SK-N-DZ (cell line): Measurements from ENCODE around the gene INCA1.

ENCODE experiments used
- DNase-seq: peaks from one replicate; pipeline ENCODE4 v3.0.0-alpha.2; 2015; ENCODE audit warnings: low spot score

The INCA1 gene

GRCh38 chr17:5011928-5012327 is 14.6 kb upstream of the INCA1 start:
- DNase-seq: no peak

GRCh38 chr17:5003214-5003867 is 6.0 kb upstream of the INCA1 start:
- no peak for DNase-seq

GRCh38 chr17:5002121-5002788 is 4.9 kb upstream of the INCA1 start:
- no peak for DNase-seq

- DNase-seq: no peak
These were observed 2.9 kb upstream of the INCA1 start for GRCh38 chr17:5000237-5000639.

GRCh38 chr17:4999430-5000093 is 2.2 kb upstream of the INCA1 start:
- no peak for DNase-seq

- no peak for DNase-seq
These were observed 1.6 kb upstream of the INCA1 start for GRCh38 chr17:4998732-4999429.

- DNase-seq: no peak
These were observed 857 bp upstream of the INCA1 start for GRCh38 chr17:4998027-4998731.

- DNase-seq: no peak
These were observed 3.2 kb downstream of the INCA1 start for GRCh38 chr17:4994081-4994595.

GRCh38 chr17:4987767-4988567 is 9.4 kb downstream of the INCA1 start:
- no peak for DNase-seq

- peak; percentile 92 for DNase-seq
These were observed 10.2 kb downstream of the INCA1 start, which contains the start of gene CAMTA2 for GRCh38 chr17:4986951-4987766. TSS of gene CAMTA2 (minus strand) at chr17:4987675. CDS start at chr17:4986222, 1,453 bp downstream.

- no peak for DNase-seq
These were observed 10.9 kb downstream of the INCA1 start for GRCh38 chr17:4986403-4986802.

- no peak for DNase-seq
These were observed 15.0 kb downstream of the INCA1 start for GRCh38 chr17:4982305-4982704.

GRCh38 chr17:4980644-4981216 is 16.6 kb downstream of the INCA1 start:
- peak; percentile 75 for DNase-seq

GRCh38 chr17:4978726-4979125 is 18.6 kb downstream of the INCA1 start:
- no peak for DNase-seq

GRCh38 chr17:4974115-4974670 is 23.1 kb downstream of the INCA1 start:
- DNase-seq: no peak

GRCh38 chr17:4973256-4974114 is 23.8 kb downstream of the INCA1 start:
- no peak for DNase-seq

- no peak for DNase-seq
These were observed 24.6 kb downstream of the INCA1 start for GRCh38 chr17:4972752-4973151.

GRCh38 chr17:4972322-4972721 is 25.0 kb downstream of the INCA1 start:
- no peak for DNase-seq
